ENCODE measurements around the gene GALT.

DNA sequence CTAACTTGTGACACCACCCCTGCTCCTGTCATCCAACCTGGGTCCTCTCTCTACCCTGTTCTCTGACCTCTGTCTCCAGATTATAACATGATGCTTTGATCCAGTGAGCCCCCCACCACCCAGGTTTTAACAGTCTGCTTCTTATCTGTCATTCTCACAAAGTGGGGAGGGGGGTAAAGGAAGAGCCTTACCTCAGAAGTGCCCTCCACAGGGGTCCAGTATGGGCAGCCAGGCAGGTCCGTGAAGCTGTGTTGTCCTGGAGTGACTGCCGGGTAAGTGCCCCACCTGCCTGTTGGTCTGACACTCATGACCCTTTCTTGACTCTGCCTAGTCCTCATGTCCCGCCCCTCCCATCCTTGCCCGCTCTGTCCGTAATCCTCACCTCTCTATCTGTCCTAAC, 8.9 kb downstream of the GALT start:
- TF ChIP-seq, protein P1, sequence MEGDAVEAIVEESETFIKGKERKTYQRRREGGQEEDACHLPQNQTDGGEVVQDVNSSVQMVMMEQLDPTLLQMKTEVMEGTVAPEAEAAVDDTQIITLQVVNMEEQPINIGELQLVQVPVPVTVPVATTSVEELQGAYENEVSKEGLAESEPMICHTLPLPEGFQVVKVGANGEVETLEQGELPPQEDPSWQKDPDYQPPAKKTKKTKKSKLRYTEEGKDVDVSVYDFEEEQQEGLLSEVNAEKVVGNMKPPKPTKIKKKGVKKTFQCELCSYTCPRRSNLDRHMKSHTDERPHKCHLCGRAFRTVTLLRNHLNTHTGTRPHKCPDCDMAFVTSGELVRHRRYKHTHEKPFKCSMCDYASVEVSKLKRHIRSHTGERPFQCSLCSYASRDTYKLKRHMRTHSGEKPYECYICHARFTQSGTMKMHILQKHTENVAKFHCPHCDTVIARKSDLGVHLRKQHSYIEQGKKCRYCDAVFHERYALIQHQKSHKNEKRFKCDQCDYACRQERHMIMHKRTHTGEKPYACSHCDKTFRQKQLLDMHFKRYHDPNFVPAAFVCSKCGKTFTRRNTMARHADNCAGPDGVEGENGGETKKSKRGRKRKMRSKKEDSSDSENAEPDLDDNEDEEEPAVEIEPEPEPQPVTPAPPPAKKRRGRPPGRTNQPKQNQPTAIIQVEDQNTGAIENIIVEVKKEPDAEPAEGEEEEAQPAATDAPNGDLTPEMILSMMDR (IDR thresholded peaks at IDR 0.05) = no peak
- TF ChIP-seq POLR2AphosphoS5 (IDR thresholded peaks at IDR 0.05) (no peak), POLR2A (IDR thresholded peaks at IDR 0.05) (no peak)
